Left lung (tissue), 10 donors: ENCODE results near the gene PRM3. TPM values are rescaled to one million over a fixed set of nuclear protein-coding genes. Genes with fewer than 3 reads are reported as not detected.

Experiments used
- ATAC-seq: fragments of 200-7000 bp; cut with Tn5 transposase; one replicate; pipeline ENCODE4 v1.9.1; 2020; ENCODE audit warnings: moderate library complexity
- DNase-seq, 4 donors: peaks; one replicate each; pipeline ENCODE4 v3.0.0-alpha.2; 2013 to 2020
- H3K27ac ChIP-seq, 2 donors: fragments of 200-600 bp; sonication (generic) in 1 of 2; one replicate each; pipeline versions ENCODE4 v1.5.0 to v1.8.0; 2020 to 2021
- H3K27me3 ChIP-seq, 2 donors: fragments of 200-600 bp; sonication (generic) in 1 of 2; one replicate each; pipeline versions ENCODE4 v1.5.0 to v1.8.0; 2020 to 2021
- H3K36me3 ChIP-seq, 2 donors: fragments of 200-600 bp; sonication (generic) in 1 of 2; one replicate each; pipeline versions ENCODE4 v1.5.0 to v1.8.0; 2020 to 2021
- H3K4me1 ChIP-seq, 2 donors: fragments of 200-600 bp; one replicate each; pipeline ENCODE4 v1.8.0; 2021
- H3K4me3 ChIP-seq, 2 donors: fragments of 200-600 bp; sonication (generic) in 1 of 2; one replicate each; pipeline versions ENCODE4 v1.5.0 to v1.8.0; 2020 to 2021; ENCODE audit warnings: mild to moderate bottlenecking in 1 of 2
- H3K9me3 ChIP-seq, 2 donors: fragments of 200-600 bp; sonication (generic) in 1 of 2; one replicate each; pipeline versions ENCODE4 v1.5.0 to v1.8.0; 2020 to 2021
- intact Hi-C, 2 donors: fragments of 100-400 bp; cut with DNase I; formaldehyde crosslinking; loops; one replicate each; pipeline versions ENCODE4 v1.11.2 to v1.14.2; 2022
- polyA plus RNA-seq, 6 donors: library from polyadenylated mRNA; unstranded; fragments of 120-200 nt; gene quantifications; one replicate each; pipeline ENCODE4 v1.2.1, GENCODE V29; 2013; ENCODE audit not compliant: insufficient read length in 6 of 6
- total RNA-seq, 2 donors: library from RNA; stranded (reverse); fragmentation: NEBNext Ultra II Directional; extraction: Animal tissue kit (Norgen Biotek cat#: 25700); gene quantifications; one replicate each; pipeline ENCODE4 v1.2.1, GENCODE V29; 2021
- TF ChIP-seq, protein P1 (sequence below), 2 donors: fragments of 200-600 bp; sonication (generic) in 1 of 2; IDR thresholded peaks; one replicate each; pipeline versions ENCODE4 v1.5.0 to v1.8.0; 2021; ENCODE audit warnings: antibody characterized with exemption in 2 of 2
- donor health status: DM: no; HTN: yes; CAD: no.
- donor health status: DM: no; HTN: no; CAD: no.

The PRM3 gene
- total and polyA plus RNA-seq, 8 donors, result not detected

DNA sequence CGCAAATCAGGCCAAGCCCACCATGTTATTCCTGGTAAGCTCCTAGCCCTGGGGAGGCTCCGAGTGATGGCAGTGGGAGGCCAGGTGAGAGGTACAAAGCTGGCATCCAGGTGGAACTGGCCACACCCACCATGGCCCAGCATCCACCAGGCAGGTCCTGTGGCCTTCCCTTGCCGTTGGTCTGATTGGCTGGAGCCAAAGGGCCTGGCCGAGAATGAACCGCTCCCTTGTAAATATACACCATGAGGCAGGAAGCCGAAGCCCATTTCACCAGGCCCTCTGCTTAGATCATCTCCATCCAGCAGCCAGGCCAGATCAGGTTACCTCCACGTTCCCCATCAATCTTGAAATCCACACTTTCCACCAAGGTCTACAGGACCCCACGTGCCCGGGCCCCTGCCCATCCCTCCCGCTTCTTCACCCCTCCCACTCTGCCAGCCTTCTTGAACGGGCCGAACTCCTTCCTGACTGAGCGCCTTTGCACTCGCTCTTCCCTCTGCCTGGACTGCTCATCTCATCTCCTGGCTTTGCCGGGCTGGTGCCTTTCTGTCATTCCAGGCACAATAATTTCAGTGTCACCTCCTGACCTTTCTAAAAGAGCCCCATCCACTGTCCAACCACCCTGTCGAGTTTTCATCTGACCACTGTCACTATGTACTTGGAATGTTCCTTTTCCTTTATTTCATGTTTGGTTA, 23.2 kb downstream of the PRM3 start:
- Histone ChIP-seq H3K9me3 (no peaks in the 10 kb centered on the region), H3K36me3 (peaks cover 0 to 31% of the 10 kb centered on the region in 2 donors), H3K27me3 (peaks cover 0 to 7% of the 10 kb centered on the region in 2 donors), H3K27ac (no peak overlapping the region), H3K4me3 (no peak overlapping the region), H3K4me1 (peaks cover 11 to 32% of the 10 kb centered on the region in 2 donors)
- TF ChIP-seq, protein P1, sequence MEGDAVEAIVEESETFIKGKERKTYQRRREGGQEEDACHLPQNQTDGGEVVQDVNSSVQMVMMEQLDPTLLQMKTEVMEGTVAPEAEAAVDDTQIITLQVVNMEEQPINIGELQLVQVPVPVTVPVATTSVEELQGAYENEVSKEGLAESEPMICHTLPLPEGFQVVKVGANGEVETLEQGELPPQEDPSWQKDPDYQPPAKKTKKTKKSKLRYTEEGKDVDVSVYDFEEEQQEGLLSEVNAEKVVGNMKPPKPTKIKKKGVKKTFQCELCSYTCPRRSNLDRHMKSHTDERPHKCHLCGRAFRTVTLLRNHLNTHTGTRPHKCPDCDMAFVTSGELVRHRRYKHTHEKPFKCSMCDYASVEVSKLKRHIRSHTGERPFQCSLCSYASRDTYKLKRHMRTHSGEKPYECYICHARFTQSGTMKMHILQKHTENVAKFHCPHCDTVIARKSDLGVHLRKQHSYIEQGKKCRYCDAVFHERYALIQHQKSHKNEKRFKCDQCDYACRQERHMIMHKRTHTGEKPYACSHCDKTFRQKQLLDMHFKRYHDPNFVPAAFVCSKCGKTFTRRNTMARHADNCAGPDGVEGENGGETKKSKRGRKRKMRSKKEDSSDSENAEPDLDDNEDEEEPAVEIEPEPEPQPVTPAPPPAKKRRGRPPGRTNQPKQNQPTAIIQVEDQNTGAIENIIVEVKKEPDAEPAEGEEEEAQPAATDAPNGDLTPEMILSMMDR (IDR thresholded peaks at IDR 0.05), result no peak
- ATAC-seq (no peak), DNase-seq (peak in 1 of 4 donors; percentile 54)
- intact Hi-C loops, result loop anchor here in 1 of 2 donors (10.0 kb wide), 1 partner anchor 135 kb away; no protein-coding TSS in a partner anchor

GRCh38 chr16:11249233-11250061, 24.0 kb downstream of the PRM3 start:
- Histone ChIP-seq H3K27me3 (peaks cover 0 to under 1% of the 10 kb centered on the region in 2 donors), H3K4me3 (no peak overlapping the region), H3K9me3 (no peaks in the 10 kb centered on the region), H3K4me1 (peaks cover 11 to 26% of the 10 kb centered on the region in 2 donors), H3K27ac (no peak overlapping the region), H3K36me3 (peaks cover 0 to 25% of the 10 kb centered on the region in 2 donors)
- intact Hi-C loops, result loop anchor here in 1 of 2 donors (10.0 kb wide), 1 partner anchor 135 kb away; no protein-coding TSS in a partner anchor
- no peak for ATAC-seq
- peak in 1 of 4 donors; percentile 80 for DNase-seq
- TF ChIP-seq, protein P1 (IDR thresholded peaks at IDR 0.05), result no peak

GRCh38 chr16:11248133-11248532, 25.3 kb downstream of the PRM3 start:
- no peak for ATAC-seq
- H3K4me1 ChIP-seq, result peaks cover 2 to 13% of the 10 kb centered on the region in 2 donors
- no peaks in the 10 kb centered on the region for H3K9me3 ChIP-seq
- no peak overlapping the region for H3K27ac ChIP-seq
- no peaks in the 10 kb centered on the region for H3K27me3 ChIP-seq
- H3K36me3 ChIP-seq, result peaks cover 0 to 17% of the 10 kb centered on the region in 2 donors
- H3K4me3 ChIP-seq, result no peak overlapping the region
- peak in 1 of 4 donors; percentile 2 for DNase-seq
- TF ChIP-seq, protein P1 (IDR thresholded peaks at IDR 0.05), result no peak
- intact Hi-C loops, result no loop called here

DNA sequence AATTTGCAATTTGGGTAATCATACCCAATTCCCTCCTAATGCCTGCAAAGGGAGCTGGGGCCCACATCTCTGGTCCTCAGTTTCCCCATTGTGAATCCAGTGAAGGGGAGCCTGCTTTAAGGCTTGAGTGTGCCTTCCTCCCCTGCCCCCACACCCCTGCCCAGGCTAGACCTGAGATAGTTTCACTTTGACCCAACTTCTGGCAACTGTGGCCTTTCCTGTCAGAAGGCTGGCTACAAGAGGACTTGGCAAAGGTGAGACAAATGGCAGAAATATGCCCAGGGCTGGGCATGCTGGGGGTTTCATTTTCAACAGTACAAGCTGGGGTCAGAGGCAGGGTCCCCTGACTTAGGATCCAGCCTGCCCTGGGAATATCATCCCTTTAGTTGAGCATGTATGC, 27.4 kb downstream of the PRM3 start:
- ATAC-seq (no peak), DNase-seq (no peak)
- Histone ChIP-seq H3K36me3 (no peaks in the 10 kb centered on the region), H3K4me3 (no peak overlapping the region), H3K27ac (no peak overlapping the region), H3K9me3 (no peaks in the 10 kb centered on the region), H3K27me3 (no peaks in the 10 kb centered on the region), H3K4me1 (peaks cover 0 to under 1% of the 10 kb centered on the region in 2 donors)
- intact Hi-C loops, result no loop called here
- TF ChIP-seq, protein P1 (IDR thresholded peaks at IDR 0.05), result no peak

DNA sequence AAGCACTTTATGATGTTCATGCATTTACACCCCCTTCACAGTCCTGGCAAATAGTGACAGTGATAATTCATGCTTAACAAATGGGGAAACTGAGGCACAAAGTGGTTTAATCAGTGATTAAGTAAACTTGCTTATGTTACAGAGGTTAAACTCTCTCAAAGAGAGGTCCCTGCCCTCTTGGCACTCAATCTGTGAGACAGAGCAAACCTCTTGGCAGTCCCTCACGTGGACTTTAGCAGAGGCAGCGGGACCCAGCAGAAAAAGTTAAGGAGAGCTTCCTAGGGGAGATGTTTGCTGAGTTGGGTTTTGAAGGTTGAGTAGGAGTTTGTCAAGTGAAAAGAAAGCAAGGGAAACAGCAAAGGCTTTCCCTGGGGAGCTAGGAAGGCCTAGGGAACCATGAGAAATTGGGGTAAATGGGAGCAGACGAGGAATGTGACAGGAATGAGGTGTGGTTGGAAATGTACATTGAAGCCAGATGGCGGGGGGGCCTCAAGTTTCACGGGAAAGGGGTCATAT, 28.1 kb downstream of the PRM3 start:
- ATAC-seq (no peak), DNase-seq (no peak)
- Histone ChIP-seq H3K27me3 (no peaks in the 10 kb centered on the region), H3K4me1 (peaks cover 0 to 7% of the 10 kb centered on the region in 2 donors), H3K9me3 (no peaks in the 10 kb centered on the region), H3K4me3 (no peak overlapping the region), H3K27ac (no peak overlapping the region), H3K36me3 (no peaks in the 10 kb centered on the region)
- intact Hi-C loops, result no loop called here
- TF ChIP-seq, protein P1 (IDR thresholded peaks at IDR 0.05), result no peak
